Suprapubic skin (tissue), 4 donors: ENCODE measurements around the gene APPL2. TPM values are rescaled to one million over a fixed set of nuclear protein-coding genes. Genes with fewer than 3 reads are reported as not detected.

Source experiments
- DNase-seq, 2 donors: peaks; one replicate each; pipeline ENCODE4 v3.0.0-alpha.2; 2019; ENCODE audit warnings: low spot score in 2 of 2
- H3K27ac ChIP-seq: fragments of 200-600 bp; sonication (generic); one replicate; pipeline ENCODE4 v1.5.1; 2019
- H3K27me3 ChIP-seq: fragments of 200-600 bp; sonication (generic); one replicate; pipeline ENCODE4 v1.5.1; 2019
- H3K36me3 ChIP-seq: fragments of 200-600 bp; sonication (generic); one replicate; pipeline ENCODE4 v1.5.1; 2019
- H3K4me1 ChIP-seq: fragments of 200-600 bp; sonication (generic); one replicate; pipeline ENCODE4 v1.5.1; 2019
- H3K4me3 ChIP-seq: fragments of 200-600 bp; sonication (generic); one replicate; pipeline ENCODE4 v1.5.1; 2019; ENCODE audit warnings: mild to moderate bottlenecking
- H3K9me3 ChIP-seq: fragments of 200-600 bp; sonication (generic); one replicate; pipeline ENCODE4 v1.5.1; 2019
- CTCF ChIP-seq, 2 donors: fragments of 200-600 bp in 1 of 2; fragments of 450-650 bp in 1 of 2; sonication (generic) in 1 of 2; IDR thresholded peaks; one replicate each; pipeline ENCODE4 v1.5.1; 2016 to 2019; ENCODE audit warnings: antibody characterized with exemption in 2 of 2, mild to moderate bottlenecking in 1 of 2, moderate library complexity in 1 of 2
- EP300 ChIP-seq: sonication (generic); formaldehyde crosslinking; IDR thresholded peaks from one replicate; pipeline ENCODE4 v1.6.1; 2017; ENCODE audit warnings: antibody characterized with exemption
- POLR2A ChIP-seq, 2 donors: fragments of 450-650 bp; IDR thresholded peaks; one replicate each; pipeline ENCODE4 v1.6.1; 2017; ENCODE audit warnings: antibody characterized with exemption in 2 of 2, mild to moderate bottlenecking in 2 of 2, moderate library complexity in 2 of 2
- POLR2AphosphoS5 ChIP-seq, 3 donors: sonication (generic); formaldehyde crosslinking; IDR thresholded peaks; one replicate each; pipeline ENCODE4 v1.6.1; 2017; ENCODE audit warnings: antibody characterized with exemption in 3 of 3
- WGBS: methylation state at CpG from one replicate; pipeline ENCODE4 v1.1.5; 2018; 5-methylcytosine and 5-hydroxymethylcytosine counted together
- total RNA-seq, 4 donors: library from RNA; depleted of rRNA; stranded (reverse); fragments of >200 nt; gene quantifications; one replicate each; pipeline ENCODE4 v1.1.0, GENCODE V29; 2016

APPL2 gene
- total RNA-seq, 4 donors from 2014 or later: 95.2 to 172 (median 110) TPM

- TF ChIP-seq POLR2AphosphoS5 (IDR thresholded peaks at IDR 0.05) (no peak), CTCF (IDR thresholded peaks at IDR 0.05) (no peak)
- Histone ChIP-seq H3K27ac (no peak overlapping the region), H3K27me3 (no peaks in the 10 kb centered on the region), H3K4me1 (no peaks in the 10 kb centered on the region), H3K36me3 (peaks cover 64% of the 10 kb centered on the region), H3K9me3 (no peaks in the 10 kb centered on the region), H3K4me3 (no peak overlapping the region)
- no peak for DNase-seq
Measured at GRCh38 chr12:105167346-105167745, 68.6 kb downstream of the APPL2 start.

- WGBS: 72% methylated on average over 1 of the region's 1 CpG
- Histone ChIP-seq H3K9me3 (no peaks in the 10 kb centered on the region), H3K27me3 (no peaks in the 10 kb centered on the region), H3K36me3 (peaks cover 70% of the 10 kb centered on the region), H3K27ac (no peak overlapping the region), H3K4me3 (no peak overlapping the region), H3K4me1 (no peaks in the 10 kb centered on the region)
- TF ChIP-seq EP300 (no peak), POLR2A (IDR thresholded peaks at IDR 0.05) (no peak), POLR2AphosphoS5 (IDR thresholded peaks at IDR 0.05) (no peak), CTCF (IDR thresholded peaks at IDR 0.05) (no peak)
- no peak for DNase-seq
Measured at GRCh38 chr12:105166736-105167135, 69.2 kb downstream of the APPL2 start.

- DNase-seq: no peak
- Histone ChIP-seq H3K27me3 (no peaks in the 10 kb centered on the region), H3K36me3 (peaks cover 86% of the 10 kb centered on the region), H3K9me3 (no peaks in the 10 kb centered on the region), H3K27ac (no peak overlapping the region), H3K4me3 (no peak overlapping the region), H3K4me1 (no peaks in the 10 kb centered on the region)
- TF ChIP-seq EP300 (no peak), CTCF (IDR thresholded peaks at IDR 0.05) (no peak), POLR2A (IDR thresholded peaks at IDR 0.05) (no peak), POLR2AphosphoS5 (IDR thresholded peaks at IDR 0.05) (no peak)
- WGBS: 73% methylated on average over 2 of the region's 2 CpGs
Measured at GRCh38 chr12:105164068-105164467, 71.9 kb downstream of the APPL2 start.

GRCh38 chr12:105162174-105162573 is 73.8 kb downstream of the APPL2 start:
- no peaks in the 10 kb centered on the region for H3K27me3 ChIP-seq
- no peak overlapping the region for H3K4me3 ChIP-seq
- H3K27ac ChIP-seq: no peak overlapping the region
- 87% methylated on average over 3 of the region's 3 CpGs for WGBS
- H3K9me3 ChIP-seq: no peaks in the 10 kb centered on the region
- TF ChIP-seq POLR2AphosphoS5 (IDR thresholded peaks at IDR 0.05) (no peak), EP300 (no peak), CTCF (IDR thresholded peaks at IDR 0.05) (no peak)
- peaks cover 92% of the 10 kb centered on the region for H3K36me3 ChIP-seq
- no peaks in the 10 kb centered on the region for H3K4me1 ChIP-seq
- DNase-seq: no peak

GRCh38 chr12:105158876-105159275 is 77.1 kb downstream of the APPL2 start:
- 92% methylated on average over 2 of the region's 2 CpGs for WGBS
- TF ChIP-seq EP300: no peak
- TF ChIP-seq POLR2A (IDR thresholded peaks at IDR 0.05): no peak
- no peak for TF ChIP-seq POLR2AphosphoS5 (IDR thresholded peaks at IDR 0.05)
- no peak for TF ChIP-seq CTCF (IDR thresholded peaks at IDR 0.05)
- Histone ChIP-seq H3K27ac (no peak overlapping the region), H3K9me3 (no peaks in the 10 kb centered on the region), H3K27me3 (no peaks in the 10 kb centered on the region), H3K36me3 (peaks cover 85% of the 10 kb centered on the region), H3K4me1 (no peaks in the 10 kb centered on the region), H3K4me3 (no peak overlapping the region)
- no peak for DNase-seq
